ENCODE measurements around the gene RPL36. TPM values are rescaled to one million over a fixed set of nuclear protein-coding genes. Genes with fewer than 3 reads are reported as not detected.
A peak's percentile ranks its signal among the peaks of the same experiment; 100 is the strongest.

RPL36 gene
- total RNA-seq: 1,000 to 10,000 TPM; 1,036 to 1,058 TPM

DNA sequence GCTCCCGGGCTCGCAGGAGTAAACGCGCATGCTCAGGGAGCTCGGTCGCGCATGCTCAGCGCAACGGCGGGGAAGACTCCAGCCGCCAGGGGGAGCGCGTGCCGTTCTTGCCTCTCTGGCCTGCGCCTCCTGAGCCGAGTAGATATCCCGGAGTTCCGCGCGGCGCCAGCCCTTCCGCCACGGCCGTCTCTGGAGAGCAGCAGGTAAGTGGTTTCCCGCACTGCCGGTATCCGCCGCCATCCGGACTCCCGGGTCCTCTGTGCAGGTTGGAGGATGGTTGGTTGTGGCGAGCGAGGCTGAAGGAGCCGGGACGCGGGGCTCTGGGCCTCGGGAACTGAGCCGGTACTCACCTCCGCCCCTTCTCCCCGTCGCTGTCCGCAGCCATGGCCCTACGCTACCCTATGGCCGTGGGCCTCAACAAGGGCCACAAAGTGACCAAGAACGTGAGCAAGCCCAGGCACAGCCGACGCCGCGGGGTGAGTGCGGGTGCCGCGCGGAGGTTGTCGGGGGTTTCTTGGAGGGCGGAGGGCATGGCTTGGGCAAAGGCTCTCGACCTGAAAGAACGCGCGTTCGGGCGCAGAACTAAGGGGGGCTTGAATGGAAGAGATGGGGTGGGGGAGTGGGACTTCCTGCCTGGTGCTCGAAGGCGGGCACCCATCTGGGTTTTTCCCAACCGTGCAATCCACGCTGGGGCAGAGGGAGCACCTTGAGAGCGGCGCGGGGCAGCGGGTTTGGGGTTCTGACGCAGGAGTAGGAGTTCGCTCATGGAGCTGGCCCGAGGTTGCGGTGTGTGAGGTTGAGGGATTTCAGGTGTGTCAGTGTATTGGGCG, at the start of gene RPL36:
Gene RPL36 (plus strand): TSS at position 171 of the 830 bp plus-strand sequence. CDS start 213 bp downstream, at position 384.
- H3K27me3 Mint-ChIP-seq: no peaks in the 10 kb centered on the region
- H3K4me3 Mint-ChIP-seq: peak within 1 kb of the TSS; percentile 90
- H3K9me3 Mint-ChIP-seq: no peaks in the 10 kb centered on the region
- peaks cover 43% of the 10 kb centered on the region for H3K36me3 Mint-ChIP-seq (ENCODE audit: low read depth)
- CTCF ChIA-PET: interaction anchor here (0.6 to 2.8 kb wide), 21 partner anchors 9 to 418 kb away, joined by 3 to 76 read pairs (median 4); partner anchors contain the start of genes CATSPERD, DUS3L, LONP1 and SAFB
- POLR2A ChIA-PET: interaction anchor here (0.6 to 4.1 kb wide), 20 partner anchors 8 to 734 kb away, joined by 3 to 109 read pairs (median 4); partner anchors contain the start of genes CATSPERD, DUS3L, KHSRP and LONP1
- peaks cover 41% of the 10 kb centered on the region for H3K4me1 Mint-ChIP-seq
- H3K27ac Mint-ChIP-seq: peak within 1 kb of the TSS; percentile 91
- DNase-seq: peak; percentile 99

DNA sequence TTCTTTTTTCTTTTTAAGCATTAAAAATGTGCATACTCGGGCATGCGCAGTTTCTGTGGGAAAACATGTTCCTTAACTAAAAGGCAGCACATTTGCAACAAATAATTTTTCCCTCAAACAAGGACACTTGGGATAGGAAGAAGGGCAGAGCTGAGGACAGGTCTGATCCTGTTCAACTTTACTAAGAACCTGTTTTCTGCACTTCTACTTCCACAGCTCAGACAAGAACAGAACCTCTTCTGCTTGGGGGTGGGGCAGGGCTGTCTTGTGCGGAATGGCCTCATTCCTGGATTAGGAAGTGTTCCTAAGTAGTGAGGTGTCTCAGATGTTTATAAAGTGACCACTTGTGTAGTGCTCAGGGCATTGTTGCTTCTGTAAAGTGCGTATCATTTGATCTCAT, 48.9 kb upstream of the RPL36 start:
- Mint-ChIP-seq H3K27ac (peak overlapping the region; percentile 8), H3K4me3 (no peak overlapping the region), H3K36me3 (ENCODE audit: low read depth) (peaks cover 50% of the 10 kb centered on the region), H3K4me1 (peaks cover 19% of the 10 kb centered on the region), H3K9me3 (no peaks in the 10 kb centered on the region), H3K27me3 (no peaks in the 10 kb centered on the region)
- DNase-seq: no peak
- ChIA-PET CTCF (no interaction called here), POLR2A (no interaction called here)

DNA sequence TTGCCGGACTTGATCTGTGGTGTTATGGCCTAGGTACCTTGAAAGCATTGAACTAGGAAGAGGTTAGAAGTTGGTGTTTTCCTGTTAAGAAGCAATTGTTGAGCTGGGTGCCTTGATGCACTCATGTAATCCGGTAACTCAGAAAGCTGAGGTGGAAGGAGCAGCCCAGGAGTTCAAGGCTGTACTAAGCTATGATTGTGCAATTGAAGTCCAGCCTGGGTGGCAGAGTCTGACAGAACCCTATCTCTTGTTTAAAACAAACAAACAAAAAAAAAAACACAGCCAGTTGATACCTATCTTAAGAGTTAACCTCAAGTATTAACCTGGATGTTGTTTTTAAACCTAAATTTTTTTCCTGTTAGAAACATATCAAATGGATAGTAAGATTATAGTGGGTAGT, 47.9 kb upstream of the RPL36 start:
- Mint-ChIP-seq H3K4me3 (no peak overlapping the region), H3K27me3 (no peaks in the 10 kb centered on the region), H3K9me3 (no peaks in the 10 kb centered on the region), H3K4me1 (peaks cover 19% of the 10 kb centered on the region), H3K36me3 (ENCODE audit: low read depth) (peaks cover 60% of the 10 kb centered on the region), H3K27ac (no peak overlapping the region)
- no peak for DNase-seq
- POLR2A ChIA-PET: interaction anchor here (0.9 to 1.9 kb wide), 2 partner anchors 9 to 20 kb away, joined by 3 to 4 read pairs; partner anchors contain the start of genes SAFB and SAFB2
- CTCF ChIA-PET: no interaction called here

DNA sequence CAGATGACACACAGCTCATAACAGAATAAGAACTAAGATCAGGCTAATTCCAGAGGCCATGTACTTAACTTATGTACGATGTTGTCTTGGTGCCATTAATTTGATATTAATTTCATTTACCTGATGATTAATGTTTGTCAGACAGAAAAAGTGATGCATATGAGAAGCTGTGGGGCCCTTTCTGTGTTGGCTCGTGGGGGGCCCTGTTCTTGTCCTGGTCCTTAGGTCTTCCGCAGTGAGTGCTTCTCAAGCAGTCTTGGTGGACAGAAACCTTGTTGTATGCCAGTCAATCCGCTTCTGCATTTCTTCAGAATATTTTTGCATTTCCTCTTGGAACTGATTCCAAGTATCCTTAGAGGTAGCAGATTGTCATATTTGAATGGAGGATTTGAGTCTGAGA, 47.0 kb upstream of the RPL36 start:
- ChIA-PET CTCF (no interaction called here), POLR2A (interaction anchor here (1.9 kb wide), 1 partner anchor 20 kb away, joined by 4 read pairs; the partner anchor contains the start of genes SAFB and SAFB2)
- H3K9me3 Mint-ChIP-seq: no peaks in the 10 kb centered on the region
- no peak overlapping the region for H3K27ac Mint-ChIP-seq
- peaks cover 13% of the 10 kb centered on the region for H3K4me1 Mint-ChIP-seq
- DNase-seq: no peak
- H3K36me3 Mint-ChIP-seq (ENCODE audit: low read depth): peaks cover 69% of the 10 kb centered on the region
- no peak overlapping the region for H3K4me3 Mint-ChIP-seq
- H3K27me3 Mint-ChIP-seq: no peaks in the 10 kb centered on the region

DNA sequence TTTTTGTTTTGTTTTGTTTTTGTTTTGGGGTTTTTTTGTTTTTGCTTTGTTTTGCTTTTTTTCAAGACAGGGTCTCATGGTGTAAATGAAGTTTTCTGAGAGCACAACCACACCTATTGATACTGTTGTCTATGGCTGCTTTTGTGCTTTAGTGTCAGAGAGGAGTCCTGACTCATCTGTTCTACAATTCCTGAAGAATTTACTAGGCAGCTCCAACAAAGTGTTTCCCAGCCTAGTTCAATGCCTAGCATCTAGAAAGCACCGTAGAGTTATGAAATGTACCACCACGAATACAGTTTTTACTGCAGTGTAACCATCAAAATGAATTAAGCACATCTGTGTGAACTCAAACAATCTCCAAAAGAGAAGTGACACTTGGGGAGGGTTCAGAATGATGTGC, 46.1 kb upstream of the RPL36 start:
- DNase-seq: no peak
- Mint-ChIP-seq H3K27me3 (no peaks in the 10 kb centered on the region), H3K4me3 (no peak overlapping the region), H3K4me1 (peaks cover 13% of the 10 kb centered on the region), H3K27ac (no peak overlapping the region), H3K36me3 (ENCODE audit: low read depth) (peaks cover 73% of the 10 kb centered on the region), H3K9me3 (no peaks in the 10 kb centered on the region)
- ChIA-PET POLR2A (interaction anchor here (1.0 kb wide), 1 partner anchor 21 kb away, joined by 3 read pairs; the partner anchor contains the start of gene SAFB2), CTCF (no interaction called here)

DNA sequence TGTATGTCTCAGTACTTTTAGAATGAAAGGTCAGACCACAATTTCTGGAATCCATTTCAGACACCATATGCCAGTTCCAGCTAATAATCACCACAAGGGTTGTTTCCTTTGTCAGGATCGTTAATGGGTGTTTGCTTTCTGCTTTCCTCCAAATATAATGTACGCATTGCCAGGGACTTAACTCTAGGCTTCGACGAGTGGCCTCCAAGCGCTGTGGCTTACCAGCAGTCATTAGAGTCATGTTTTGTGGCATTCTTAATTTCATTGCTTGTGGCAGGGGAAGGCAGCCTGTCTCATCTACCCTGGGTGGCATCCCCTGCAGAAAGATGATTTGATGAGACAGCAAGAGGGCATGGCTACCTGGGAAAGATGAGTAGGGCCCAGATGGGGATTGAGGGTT, 44.7 kb upstream of the RPL36 start:
- Mint-ChIP-seq H3K36me3 (ENCODE audit: low read depth) (peaks cover 79% of the 10 kb centered on the region), H3K4me1 (peaks cover 11% of the 10 kb centered on the region), H3K27me3 (no peaks in the 10 kb centered on the region), H3K27ac (no peak overlapping the region), H3K4me3 (no peak overlapping the region), H3K9me3 (no peaks in the 10 kb centered on the region)
- POLR2A ChIA-PET: no interaction called here
- DNase-seq: no peak
- CTCF ChIA-PET: no interaction called here

DNA sequence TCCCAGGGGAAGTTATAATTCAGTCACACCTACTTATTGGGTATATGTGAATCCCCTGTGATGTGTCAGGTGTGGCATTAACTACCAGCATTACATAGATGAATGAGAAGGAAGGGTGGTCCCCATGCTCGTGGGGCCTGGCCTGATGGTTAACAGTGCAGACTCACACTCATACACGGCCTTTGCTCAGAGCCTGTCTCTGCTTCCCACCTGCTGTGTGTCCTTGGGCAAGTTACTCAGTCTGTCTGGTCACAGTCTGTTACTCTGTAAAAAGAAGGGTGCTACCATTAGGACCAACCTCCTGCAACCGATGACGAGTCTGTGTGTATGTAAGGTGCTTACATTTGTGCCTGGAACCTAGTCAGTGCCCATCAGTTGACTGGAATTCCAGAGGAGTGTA, 43.4 kb upstream of the RPL36 start:
- Mint-ChIP-seq H3K36me3 (ENCODE audit: low read depth) (peaks cover 85% of the 10 kb centered on the region), H3K27me3 (no peaks in the 10 kb centered on the region), H3K27ac (no peak overlapping the region), H3K9me3 (no peaks in the 10 kb centered on the region), H3K4me3 (no peak overlapping the region), H3K4me1 (peaks cover 6% of the 10 kb centered on the region)
- DNase-seq: no peak
- ChIA-PET CTCF (no interaction called here), POLR2A (no interaction called here)

DNA sequence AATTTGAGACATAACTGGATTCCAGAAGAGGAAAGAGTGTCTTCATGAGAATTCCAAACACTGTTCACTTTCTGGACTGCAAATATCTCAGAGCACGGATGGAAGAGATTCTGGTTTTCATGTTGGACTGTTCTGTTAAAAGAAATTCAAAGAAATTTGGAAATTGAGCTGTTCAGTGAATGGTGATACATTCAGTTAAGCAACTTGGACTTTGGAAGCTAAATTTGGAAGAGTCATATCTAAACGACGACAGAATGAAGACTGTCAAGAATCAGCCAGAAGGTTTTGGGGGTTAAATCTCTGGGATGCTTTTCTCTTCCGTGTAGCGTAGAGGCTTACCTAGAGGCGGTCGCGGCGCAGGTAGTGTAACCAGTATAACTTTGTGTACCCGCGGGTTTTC, 41.6 kb upstream of the RPL36 start:
- no peak overlapping the region for H3K27ac Mint-ChIP-seq
- ChIA-PET POLR2A (no interaction called here), CTCF (no interaction called here)
- no peaks in the 10 kb centered on the region for H3K9me3 Mint-ChIP-seq
- peaks cover 84% of the 10 kb centered on the region for H3K36me3 Mint-ChIP-seq (ENCODE audit: low read depth)
- H3K27me3 Mint-ChIP-seq: no peaks in the 10 kb centered on the region
- no peak overlapping the region for H3K4me3 Mint-ChIP-seq
- H3K4me1 Mint-ChIP-seq: peaks cover 4% of the 10 kb centered on the region
- no peak for DNase-seq

DNA sequence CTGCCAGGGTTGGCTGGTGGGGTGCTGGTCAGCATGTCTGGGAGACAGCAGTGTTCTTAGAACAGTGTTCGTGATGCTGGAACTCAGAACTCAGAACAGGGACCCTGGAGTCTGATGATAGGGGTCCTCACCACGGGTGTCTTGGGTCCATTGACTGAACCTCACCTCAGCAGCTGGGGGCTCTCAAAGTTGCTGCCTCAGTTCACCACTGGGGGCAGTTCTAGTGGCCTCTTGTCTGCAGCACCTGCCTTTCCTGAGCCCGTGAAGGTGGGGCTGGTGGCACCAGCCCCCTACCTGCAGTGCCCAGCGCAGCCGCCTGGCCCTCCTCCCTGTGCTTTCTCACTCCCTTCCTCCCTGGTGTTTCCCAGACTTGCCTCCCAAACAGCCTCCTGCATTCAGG, 38.7 kb upstream of the RPL36 start:
- H3K36me3 Mint-ChIP-seq (ENCODE audit: low read depth): peaks cover 83% of the 10 kb centered on the region
- DNase-seq: no peak
- no peak overlapping the region for H3K27ac Mint-ChIP-seq
- no peaks in the 10 kb centered on the region for H3K9me3 Mint-ChIP-seq
- ChIA-PET CTCF (no interaction called here), POLR2A (no interaction called here)
- no peaks in the 10 kb centered on the region for H3K4me1 Mint-ChIP-seq
- H3K4me3 Mint-ChIP-seq: no peak overlapping the region
- no peaks in the 10 kb centered on the region for H3K27me3 Mint-ChIP-seq

DNA sequence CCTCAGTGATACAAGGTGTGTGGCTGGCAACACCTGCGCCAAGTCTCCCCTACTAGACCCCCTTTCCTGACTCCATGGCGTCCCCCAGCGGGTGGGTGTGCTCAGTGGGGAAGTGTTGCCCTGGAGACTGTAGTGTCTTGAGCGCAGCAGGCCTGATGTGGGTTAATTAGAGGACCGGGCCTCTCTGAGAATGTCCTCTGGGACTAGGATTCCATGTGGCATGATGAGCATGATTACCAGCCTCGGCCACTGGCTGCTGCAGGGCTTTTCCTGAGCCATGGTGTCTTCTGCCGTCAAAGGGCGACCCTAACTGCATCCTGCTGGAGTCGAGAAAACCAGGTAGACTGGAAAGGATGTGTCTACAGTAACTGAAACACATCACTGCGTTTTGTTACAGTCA, 37.8 kb upstream of the RPL36 start:
- ChIA-PET POLR2A (no interaction called here), CTCF (no interaction called here)
- peaks cover 78% of the 10 kb centered on the region for H3K36me3 Mint-ChIP-seq (ENCODE audit: low read depth)
- no peaks in the 10 kb centered on the region for H3K9me3 Mint-ChIP-seq
- no peak overlapping the region for H3K4me3 Mint-ChIP-seq
- DNase-seq: no peak
- no peaks in the 10 kb centered on the region for H3K27me3 Mint-ChIP-seq
- no peaks in the 10 kb centered on the region for H3K4me1 Mint-ChIP-seq
- H3K27ac Mint-ChIP-seq: no peak overlapping the region

DNA sequence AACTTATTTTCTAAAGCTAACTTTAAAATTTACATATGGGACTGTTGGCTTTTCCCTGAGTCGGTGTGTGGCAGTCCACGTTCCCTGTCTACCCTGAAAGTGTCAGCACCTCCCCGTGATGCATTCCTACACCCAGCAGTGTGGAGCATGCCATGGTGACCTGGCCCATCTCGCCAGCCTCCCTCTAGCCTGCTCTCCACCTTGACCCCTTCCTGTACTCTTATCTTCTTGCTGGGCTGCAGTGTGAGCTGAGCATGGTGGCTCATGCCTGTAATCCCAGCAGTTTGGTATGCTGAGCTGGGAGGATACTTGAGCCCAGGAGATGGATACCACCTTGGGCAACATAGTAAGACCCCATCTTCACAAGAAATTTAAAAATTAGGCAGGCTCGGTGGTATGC, 35.2 kb upstream of the RPL36 start:
- Mint-ChIP-seq H3K9me3 (no peaks in the 10 kb centered on the region), H3K4me1 (no peaks in the 10 kb centered on the region), H3K27ac (no peak overlapping the region), H3K4me3 (no peak overlapping the region), H3K27me3 (no peaks in the 10 kb centered on the region), H3K36me3 (ENCODE audit: low read depth) (peaks cover 69% of the 10 kb centered on the region)
- POLR2A ChIA-PET: interaction anchor here (0.9 kb wide), 1 partner anchor 56 kb away, joined by 3 read pairs; no protein-coding TSS in a partner anchor
- no peak for DNase-seq
- CTCF ChIA-PET: no interaction called here

DNA sequence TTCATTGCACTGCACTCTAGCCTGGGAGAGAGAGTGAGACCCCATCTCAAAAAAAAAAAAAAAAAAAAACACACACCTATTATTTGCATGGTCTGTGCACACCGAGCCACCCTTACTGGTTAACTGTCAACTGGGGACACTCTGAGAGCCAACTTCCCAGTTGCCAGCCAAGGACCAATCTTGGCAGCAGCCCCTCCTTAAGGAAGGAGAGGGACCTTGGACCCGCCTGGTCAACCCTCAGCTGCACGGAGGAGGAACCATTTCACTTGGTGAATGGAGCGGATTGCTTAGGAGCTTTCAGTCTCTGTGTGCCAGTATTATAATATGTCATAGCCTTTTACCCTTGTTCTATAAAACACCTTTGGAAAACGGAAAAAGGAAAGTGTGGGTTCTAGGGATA, 34.7 kb upstream of the RPL36 start:
- ChIA-PET CTCF (no interaction called here), POLR2A (no interaction called here)
- H3K36me3 Mint-ChIP-seq (ENCODE audit: low read depth): peaks cover 69% of the 10 kb centered on the region
- no peak overlapping the region for H3K4me3 Mint-ChIP-seq
- no peaks in the 10 kb centered on the region for H3K27me3 Mint-ChIP-seq
- no peak overlapping the region for H3K27ac Mint-ChIP-seq
- no peaks in the 10 kb centered on the region for H3K9me3 Mint-ChIP-seq
- DNase-seq: no peak
- no peaks in the 10 kb centered on the region for H3K4me1 Mint-ChIP-seq

DNA sequence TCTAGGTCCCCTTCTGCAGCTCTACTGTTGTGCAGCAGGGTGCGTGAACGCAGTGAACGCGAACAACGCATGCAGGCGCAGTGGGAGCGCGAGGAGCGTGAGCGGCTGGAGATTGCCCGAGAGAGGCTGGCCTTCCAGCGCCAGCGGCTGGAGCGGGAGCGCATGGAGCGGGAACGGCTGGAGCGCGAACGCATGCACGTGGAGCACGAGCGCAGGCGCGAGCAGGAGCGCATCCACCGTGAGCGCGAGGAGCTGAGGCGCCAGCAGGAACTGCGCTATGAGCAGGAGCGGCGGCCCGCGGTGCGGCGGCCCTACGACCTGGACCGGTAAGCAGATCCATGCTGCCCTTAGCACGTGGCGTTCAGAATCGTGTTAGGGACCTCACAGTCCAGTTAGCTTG, 28.6 kb upstream of the RPL36 start:
- CTCF ChIA-PET: no interaction called here
- H3K27me3 Mint-ChIP-seq: no peaks in the 10 kb centered on the region
- H3K4me3 Mint-ChIP-seq: no peak overlapping the region
- peaks cover 4% of the 10 kb centered on the region for H3K4me1 Mint-ChIP-seq
- no peak for DNase-seq
- no peak overlapping the region for H3K27ac Mint-ChIP-seq
- no peaks in the 10 kb centered on the region for H3K9me3 Mint-ChIP-seq
- peaks cover 60% of the 10 kb centered on the region for H3K36me3 Mint-ChIP-seq (ENCODE audit: low read depth)
- POLR2A ChIA-PET: interaction anchor here (1.2 kb wide), 1 partner anchor 39 kb away, joined by 5 read pairs; the partner anchor contains the start of genes SAFB and SAFB2

DNA sequence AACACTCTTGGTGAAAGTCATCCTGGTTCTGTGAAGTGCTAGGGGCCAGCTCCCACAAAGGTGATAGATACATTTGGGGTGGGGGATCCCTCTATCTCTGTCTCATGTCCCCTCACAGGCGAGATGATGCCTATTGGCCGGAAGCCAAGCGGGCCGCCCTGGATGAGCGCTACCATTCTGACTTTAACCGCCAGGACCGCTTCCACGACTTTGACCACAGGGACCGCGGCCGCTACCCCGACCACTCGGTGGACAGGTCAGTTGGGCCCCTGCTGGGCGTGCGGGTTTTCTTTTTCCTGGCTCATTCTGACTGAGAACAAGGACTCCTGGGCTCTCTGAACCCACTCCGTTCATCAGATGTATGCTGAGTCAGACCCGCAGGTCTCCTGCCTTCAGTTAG, 26.2 kb upstream of the RPL36 start:
- CTCF ChIA-PET: no interaction called here
- H3K4me3 Mint-ChIP-seq: no peak overlapping the region
- H3K27ac Mint-ChIP-seq: no peak overlapping the region
- no peak for DNase-seq
- POLR2A ChIA-PET: no interaction called here
- no peaks in the 10 kb centered on the region for H3K27me3 Mint-ChIP-seq
- H3K9me3 Mint-ChIP-seq: no peaks in the 10 kb centered on the region
- peaks cover 68% of the 10 kb centered on the region for H3K36me3 Mint-ChIP-seq (ENCODE audit: low read depth)
- peaks cover 4% of the 10 kb centered on the region for H3K4me1 Mint-ChIP-seq
